ENCODE measurements around the gene ABLIM1.

ABLIM1 gene

GRCh38 chr10:114483575-114483974 lies 174.5 kb downstream of the ABLIM1 start:
- DNase-seq = no peak

- no peak for DNase-seq
Observed at GRCh38 chr10:114482480-114483304, 175.4 kb downstream of the ABLIM1 start.

- no peak for DNase-seq
Observed at GRCh38 chr10:114481055-114481454, 177.0 kb downstream of the ABLIM1 start.

GRCh38 chr10:114479836-114480235 lies 178.2 kb downstream of the ABLIM1 start:
- DNase-seq = no peak

GRCh38 chr10:114479307-114479706 lies 178.8 kb downstream of the ABLIM1 start:
- no peak for DNase-seq

- DNase-seq = no peak
Observed at GRCh38 chr10:114478281-114478680, 179.8 kb downstream of the ABLIM1 start.

- no peak for DNase-seq
Observed at GRCh38 chr10:114477285-114477684, 180.8 kb downstream of the ABLIM1 start.

GRCh38 chr10:114474989-114475388 lies 183.1 kb downstream of the ABLIM1 start:
- no peak for DNase-seq

GRCh38 chr10:114473776-114474175 lies 184.3 kb downstream of the ABLIM1 start:
- DNase-seq = no peak

GRCh38 chr10:114472877-114473253 lies 185.2 kb downstream of the ABLIM1 start:
- no peak for DNase-seq

GRCh38 chr10:114471906-114472876 lies 185.9 kb downstream of the ABLIM1 start:
- no peak for DNase-seq

GRCh38 chr10:114470956-114471905 lies 186.8 kb downstream of the ABLIM1 start:
- DNase-seq = peak; percentile 77

GRCh38 chr10:114470361-114470760 lies 187.7 kb downstream of the ABLIM1 start:
- no peak for DNase-seq

- DNase-seq = no peak
Observed at GRCh38 chr10:114458955-114459354, 199.1 kb downstream of the ABLIM1 start.

- DNase-seq = no peak
Observed at GRCh38 chr10:114458216-114458920, 199.7 kb downstream of the ABLIM1 start.

- DNase-seq = no peak
Observed at GRCh38 chr10:114453576-114453975, 204.5 kb downstream of the ABLIM1 start.

- no peak for DNase-seq
Observed at GRCh38 chr10:114448897-114449296, 209.2 kb downstream of the ABLIM1 start.

- no peak for DNase-seq
Observed at GRCh38 chr10:114445332-114445731, 212.7 kb downstream of the ABLIM1 start.

GRCh38 chr10:114444819-114445218 lies 213.3 kb downstream of the ABLIM1 start:
- DNase-seq = no peak

GRCh38 chr10:114442091-114442630 lies 215.9 kb downstream of the ABLIM1 start:
- DNase-seq = no peak

- no peak for DNase-seq
Observed at GRCh38 chr10:114441107-114441506, 217.0 kb downstream of the ABLIM1 start.

Measured in CD4-positive, alpha-beta T cell treated with Interleukin-17A for 1 hour (primary cell).